ENCODE measurements around the gene GJB2. TPM values are rescaled to one million over a fixed set of nuclear protein-coding genes. Genes with fewer than 3 reads are reported as not detected.
"Not testable (repeated sequence)": the region's sequence is repeated elsewhere in the genome, so short reads cannot be mapped to it uniquely, and the experiment has no call there.

GJB2 gene
- total RNA-seq, 1 experiment from 2014 or later = not detected

DNA sequence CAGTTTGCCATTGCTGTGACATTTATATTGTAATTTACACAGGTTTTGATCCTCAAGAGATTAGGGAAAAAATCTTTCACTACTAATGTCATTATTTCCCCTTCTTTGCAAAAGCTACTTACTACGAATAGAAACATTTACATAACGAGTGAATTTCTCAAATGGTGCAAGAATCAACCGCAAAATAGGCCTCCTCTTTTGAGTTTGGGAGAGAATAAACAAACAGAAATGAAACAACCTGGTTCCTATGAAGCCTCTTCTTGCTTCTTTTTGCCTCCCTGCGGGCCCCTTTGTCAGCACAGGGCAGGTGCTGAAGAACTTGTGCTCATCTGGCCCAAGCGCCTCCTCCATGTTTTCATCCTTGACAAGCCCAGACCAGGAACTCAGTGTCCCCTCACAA is 21.8 kb downstream of the GJB2 start:
- Histone ChIP-seq H3K4me1 (replicated peaks) (peaks cover 9% of the 10 kb centered on the region), H3K4me3 (no peak overlapping the region)

DNA sequence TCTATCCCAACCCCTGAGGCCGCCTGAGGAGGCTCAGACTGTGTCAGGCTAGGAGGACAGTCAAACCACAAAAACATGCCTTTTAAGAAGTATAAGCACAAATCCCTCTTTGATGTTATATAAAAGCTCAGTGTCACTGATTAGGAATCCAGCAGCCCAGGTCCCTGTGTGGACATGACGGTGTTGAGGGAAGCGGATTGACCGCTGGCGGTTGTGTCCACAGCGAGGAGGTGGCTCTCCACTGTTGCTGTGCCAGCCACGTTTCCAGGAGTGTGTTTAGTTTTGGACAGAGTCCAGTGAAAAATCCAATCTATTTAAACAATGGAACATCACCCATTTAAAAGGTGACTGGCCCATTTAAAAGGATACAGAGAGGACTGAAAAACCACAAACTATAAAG is 24.3 kb downstream of the GJB2 start:
- Histone ChIP-seq H3K4me3 (no peak overlapping the region), H3K27ac (no peak overlapping the region), H3K27me3 (replicated peaks) (no peaks in the 10 kb centered on the region), H3K36me3 (no peaks in the 10 kb centered on the region), H3K9me3 (replicated peaks) (no peaks in the 10 kb centered on the region; the same call in 1 of the 2 replicates), H3K4me1 (replicated peaks) (0 out of 2 replicates have a peak, but pooled peaks cover 2% of the 10 kb centered on the region)
- no peak for DNase-seq (ENCODE audit: low read depth in 1 of 2, low spot score in 2 of 2)

More for the DNA sequence above, 21.8 kb downstream of the GJB2 start:
- H3K27ac ChIP-seq = no peak overlapping the region
- no peaks in the 10 kb centered on the region for H3K27me3 ChIP-seq (replicated peaks)
- no peaks in the 10 kb centered on the region for H3K36me3 ChIP-seq
- no peak for DNase-seq (ENCODE audit: low read depth in 1 of 2, low spot score in 2 of 2)
- H3K9me3 ChIP-seq (replicated peaks) = no peaks in the 10 kb centered on the region

DNA sequence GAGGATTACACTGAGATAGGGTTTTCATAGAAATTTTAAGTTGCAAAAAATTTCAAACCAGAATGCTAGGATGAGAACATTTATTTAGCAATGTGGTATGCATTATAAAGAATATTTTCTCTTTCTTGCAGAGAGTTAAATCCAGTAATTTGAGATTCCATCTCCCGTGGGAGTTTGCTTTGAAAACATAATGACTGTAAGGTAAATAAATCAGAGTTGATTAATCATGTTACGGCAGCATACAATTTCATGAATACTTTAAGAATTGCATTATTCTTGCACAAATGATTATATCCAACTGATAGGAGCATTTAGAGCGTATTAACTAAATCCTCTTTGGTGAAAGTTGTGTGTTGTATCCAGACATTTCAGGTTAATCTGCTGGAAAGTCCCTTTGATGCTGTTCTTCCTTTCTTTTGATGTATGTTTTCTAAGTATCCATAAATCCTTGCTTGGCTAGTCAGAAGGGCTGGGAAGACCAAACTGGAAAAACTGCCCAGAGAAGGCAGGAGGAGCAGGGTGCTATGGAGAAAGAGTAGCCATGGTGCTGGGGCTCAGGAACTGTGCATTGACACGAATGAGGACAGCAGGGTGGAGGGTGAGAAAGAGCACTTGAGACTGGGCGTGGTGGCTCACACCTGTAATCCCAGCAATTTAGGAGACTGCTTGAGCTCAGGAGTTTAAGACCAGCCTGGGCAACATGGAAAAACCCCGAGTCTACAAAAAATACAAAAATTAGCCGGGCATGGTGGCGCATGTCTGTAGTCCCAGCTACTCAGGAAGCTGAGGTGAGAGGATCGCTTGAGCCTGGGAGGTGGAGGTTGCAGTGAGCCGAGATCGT is 27.1 kb downstream of the GJB2 start:
- peaks cover 9% of the 10 kb centered on the region for H3K4me1 ChIP-seq (replicated peaks)
- peaks cover 16% of the 10 kb centered on the region for H3K27me3 ChIP-seq (replicated peaks)
- H3K27ac ChIP-seq = no peak overlapping the region
- H3K4me3 ChIP-seq = no peak overlapping the region
- no peaks in the 10 kb centered on the region for H3K36me3 ChIP-seq
- H3K9me3 ChIP-seq (replicated peaks) = no peaks in the 10 kb centered on the region; the same call in 1 of the 2 replicates
- DNase-seq (ENCODE audit: low read depth in 1 of 2, low spot score in 2 of 2) = no peak

DNA sequence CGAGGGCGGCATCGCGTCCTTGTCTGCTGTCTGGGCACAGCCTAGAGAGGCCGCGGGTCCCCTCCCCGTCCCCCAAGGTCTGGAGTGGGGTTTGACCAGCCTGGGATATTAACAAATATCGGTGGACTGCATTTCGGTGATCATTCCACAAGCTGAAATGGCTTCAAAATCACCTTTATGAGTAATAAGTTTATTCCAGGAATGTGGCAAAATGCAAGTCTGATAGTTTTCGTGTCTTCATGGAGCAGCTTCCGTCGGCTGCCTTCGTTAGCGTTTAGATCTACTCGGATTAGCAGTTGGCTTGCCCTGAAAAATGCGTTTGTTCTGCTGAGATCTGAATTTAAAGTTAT is 30.8 kb downstream of the GJB2 start:
- peaks cover 20% of the 10 kb centered on the region for H3K4me1 ChIP-seq (replicated peaks)
- no peak overlapping the region for H3K27ac ChIP-seq
- H3K4me3 ChIP-seq = no peak overlapping the region
- peaks cover 39% of the 10 kb centered on the region for H3K27me3 ChIP-seq (replicated peaks)
- no peaks in the 10 kb centered on the region; the same call in 1 of the 2 replicates for H3K9me3 ChIP-seq (replicated peaks)
- no peaks in the 10 kb centered on the region for H3K36me3 ChIP-seq
- no peak for DNase-seq (ENCODE audit: low read depth in 1 of 2, low spot score in 2 of 2)

DNA sequence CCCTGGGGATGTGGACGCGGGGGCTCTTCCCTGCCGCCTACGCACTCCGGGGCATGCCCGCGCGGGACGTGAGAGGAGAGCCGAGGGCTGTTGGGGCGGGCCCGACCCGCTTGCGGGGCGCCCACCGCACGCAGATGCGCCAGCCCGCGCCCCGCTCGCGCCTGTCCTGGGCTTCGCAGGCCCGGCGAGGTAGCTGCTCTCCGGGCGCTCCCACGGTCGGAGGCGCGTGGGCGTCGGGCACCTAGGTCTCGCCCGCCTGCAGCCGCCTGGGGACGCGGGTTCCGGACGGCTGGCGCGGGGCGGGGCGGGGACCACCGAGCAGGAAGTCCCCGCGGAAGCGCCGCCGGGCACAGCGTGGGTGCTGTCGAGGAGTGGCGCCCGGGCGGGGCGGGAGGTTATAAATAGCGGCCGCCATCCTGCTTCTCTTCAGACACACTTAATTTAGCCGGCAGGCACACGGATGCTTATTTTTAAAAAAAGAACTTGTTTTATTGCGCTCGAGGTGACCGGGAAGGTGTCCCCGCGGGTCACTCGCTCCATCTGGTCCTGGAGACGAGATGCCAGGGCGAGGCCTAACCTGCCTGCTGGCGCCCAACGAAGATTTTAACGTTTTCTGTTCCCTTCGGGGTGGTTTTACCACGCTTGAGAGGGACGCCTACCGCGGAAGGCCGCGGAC is 31.3 kb downstream of the GJB2 start:
- H3K36me3 ChIP-seq = no peaks in the 10 kb centered on the region

DNA sequence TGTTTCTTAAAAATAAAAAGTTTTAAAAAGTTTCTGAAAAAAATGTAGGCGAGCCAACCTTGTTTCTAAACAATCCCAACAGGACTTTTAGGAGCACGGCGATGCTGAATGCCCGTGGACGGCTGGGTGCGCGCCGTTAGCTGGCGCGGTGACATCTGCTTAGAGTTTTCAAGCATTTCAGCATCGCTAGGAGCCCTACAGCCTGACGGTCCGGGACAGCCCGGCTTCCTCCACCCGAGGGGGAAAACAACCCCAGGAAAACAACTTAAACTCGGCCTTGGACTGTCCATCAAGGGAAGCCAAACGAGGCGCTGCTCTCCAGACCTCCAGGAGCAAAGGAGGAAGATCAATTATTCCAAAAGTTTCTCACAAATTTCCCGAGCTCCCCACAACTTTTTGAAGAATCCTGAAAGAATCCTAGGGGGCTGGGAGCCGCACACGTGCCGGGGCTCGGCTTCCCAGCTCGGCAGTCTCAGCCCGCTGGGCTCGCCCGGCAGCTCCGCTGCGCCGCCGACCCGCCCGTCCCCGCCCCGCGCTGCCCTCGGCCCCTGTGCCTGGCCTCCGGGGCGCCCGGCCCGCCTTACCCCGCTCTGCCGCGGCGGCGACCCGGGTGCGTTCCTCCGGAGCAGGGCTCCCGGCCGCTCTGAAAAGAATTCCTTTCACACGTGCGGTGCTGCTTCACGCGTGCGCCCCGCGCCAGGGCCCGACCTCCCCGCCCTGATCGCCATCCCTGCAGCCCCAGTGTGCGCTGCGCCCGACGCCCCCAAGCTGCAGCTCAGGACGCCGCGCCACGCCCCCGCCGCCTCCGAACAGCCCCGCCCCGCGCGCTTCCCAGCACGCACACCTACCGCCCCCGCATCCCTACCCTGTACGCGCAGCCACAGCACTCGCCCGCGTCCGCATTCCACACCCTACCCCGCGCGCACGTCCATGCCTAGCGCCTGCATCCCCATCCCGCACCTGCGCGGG is 32.1 kb downstream of the GJB2 start, which contains the start of gene GJA3:
TSS of gene GJA3 (minus strand) at position 747 of the 969 bp plus-strand sequence. CDS start 17,764 bp downstream, outside the sequence.
- Histone ChIP-seq H3K4me1 (replicated peaks) (peaks cover 20% of the 10 kb centered on the region), H3K9me3 (replicated peaks) (no peaks in the 10 kb centered on the region; the same call in 1 of the 2 replicates), H3K27me3 (replicated peaks) (peaks cover 39% of the 10 kb centered on the region), H3K4me3 (peak within 1 kb of the TSS; percentile 31), H3K27ac (no peak within 1 kb of the TSS), H3K36me3 (no peaks in the 10 kb centered on the region)
- DNase-seq (ENCODE audit: low read depth in 1 of 2, low spot score in 2 of 2) = peak in 1 of 2 experiments; percentile 6

More for the DNA sequence above, 31.3 kb downstream of the GJB2 start:
- DNase-seq (ENCODE audit: low read depth in 1 of 2, low spot score in 2 of 2) = no peak
- Histone ChIP-seq H3K4me3 (no peak overlapping the region), H3K27me3 (replicated peaks) (peaks cover 39% of the 10 kb centered on the region), H3K27ac (no peak overlapping the region), H3K9me3 (replicated peaks) (no peaks in the 10 kb centered on the region; the same call in 1 of the 2 replicates), H3K4me1 (replicated peaks) (peaks cover 20% of the 10 kb centered on the region)

DNA sequence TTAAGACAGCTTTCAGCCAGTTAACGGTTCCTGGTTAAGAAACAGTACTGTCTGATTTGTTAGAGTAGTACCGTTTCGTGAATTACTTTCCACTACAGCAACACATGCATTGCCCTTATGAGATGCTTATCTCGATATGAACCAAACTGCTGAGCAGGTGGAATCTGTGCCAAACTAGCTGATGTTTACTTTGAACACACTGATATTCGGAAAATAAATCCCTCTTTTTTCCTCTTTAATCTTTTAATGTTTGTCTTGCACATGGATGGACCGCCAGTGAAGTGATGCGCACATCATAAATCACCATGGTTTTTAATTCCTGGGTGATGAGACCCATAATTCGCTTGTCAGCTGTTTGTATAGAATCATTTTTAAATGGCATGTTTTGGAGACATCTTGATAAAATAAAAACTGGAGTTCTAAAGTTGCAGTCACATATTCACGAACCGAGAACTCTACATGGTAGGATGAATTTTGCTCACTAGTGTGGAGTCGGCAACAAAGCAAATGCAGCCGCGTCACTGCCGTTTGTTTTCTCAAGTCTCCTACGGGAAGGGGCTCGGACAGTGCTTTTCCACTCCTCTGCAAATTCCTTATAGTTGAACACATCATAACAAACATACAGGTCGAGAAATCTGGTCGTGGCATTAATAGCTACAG is 33.0 kb downstream of the GJB2 start:
- no peak overlapping the region for H3K27ac ChIP-seq
- H3K36me3 ChIP-seq = no peaks in the 10 kb centered on the region
- no peaks in the 10 kb centered on the region; the same call in 1 of the 2 replicates for H3K9me3 ChIP-seq (replicated peaks)
- H3K4me1 ChIP-seq (replicated peaks) = peaks cover 20% of the 10 kb centered on the region
- DNase-seq (ENCODE audit: low read depth in 1 of 2, low spot score in 2 of 2) = peak in 1 of 2 experiments; percentile 27
- no peak overlapping the region for H3K4me3 ChIP-seq
- H3K27me3 ChIP-seq (replicated peaks) = peaks cover 39% of the 10 kb centered on the region

DNA sequence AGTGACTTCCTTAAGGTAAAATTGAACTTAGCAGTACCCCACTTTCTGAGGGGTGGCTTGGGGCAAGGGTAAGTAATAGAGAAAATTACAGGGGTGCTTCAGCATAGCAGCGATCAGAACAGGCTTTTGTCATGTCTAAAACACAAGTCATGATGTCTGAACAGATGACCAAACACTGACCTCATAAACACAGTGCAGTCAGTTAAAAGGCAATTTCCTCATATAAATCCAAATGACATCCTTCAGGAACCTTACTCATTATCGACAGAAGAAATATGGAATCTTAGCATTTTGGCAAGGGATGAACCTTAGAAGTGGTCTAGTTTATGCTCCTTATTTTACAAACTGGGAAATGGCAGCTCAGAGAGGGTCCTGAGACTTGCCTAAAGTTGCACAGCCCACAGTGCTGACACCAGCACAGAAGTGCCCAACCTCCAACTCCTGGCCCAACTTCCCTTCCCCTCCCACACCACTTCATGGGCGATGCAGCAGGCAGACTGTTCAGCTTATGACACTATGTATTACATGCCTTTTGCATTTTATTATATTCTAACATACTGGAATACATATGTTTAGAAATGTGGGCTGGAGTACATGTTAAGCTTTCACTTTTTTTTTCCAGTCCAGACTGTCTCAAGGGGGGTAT is 35.5 kb downstream of the GJB2 start:
- Histone ChIP-seq H3K27ac (no peak overlapping the region), H3K4me3 (no peak overlapping the region), H3K36me3 (no peaks in the 10 kb centered on the region), H3K9me3 (replicated peaks) (no peaks in the 10 kb centered on the region), H3K27me3 (replicated peaks) (peaks cover 39% of the 10 kb centered on the region), H3K4me1 (replicated peaks) (peaks cover 17% of the 10 kb centered on the region)
- DNase-seq (ENCODE audit: low read depth in 1 of 2, low spot score in 2 of 2) = no peak

DNA sequence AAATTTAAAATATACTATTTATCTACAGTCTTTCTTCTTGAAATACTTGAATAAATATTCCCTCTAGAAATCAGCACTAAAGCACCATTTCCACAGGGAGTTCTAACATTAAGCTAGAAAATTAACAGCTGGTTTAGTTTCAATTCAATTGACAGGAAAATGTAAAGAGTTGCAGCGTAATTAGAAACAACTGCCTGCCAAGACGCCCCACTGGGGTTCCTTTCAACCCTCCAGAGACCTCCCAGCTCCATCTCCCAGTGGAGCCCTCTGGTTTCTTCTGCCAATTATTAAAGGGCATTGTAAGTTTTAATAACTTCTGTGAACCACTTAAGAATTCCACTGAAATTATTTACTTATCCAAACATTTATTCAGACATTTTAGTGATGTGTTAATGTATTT is 36.0 kb downstream of the GJB2 start:
- Histone ChIP-seq H3K27me3 (replicated peaks) (peaks cover 33% of the 10 kb centered on the region), H3K4me3 (no peak overlapping the region), H3K4me1 (replicated peaks) (peaks cover 17% of the 10 kb centered on the region), H3K27ac (no peak overlapping the region), H3K9me3 (replicated peaks) (no peaks in the 10 kb centered on the region), H3K36me3 (no peaks in the 10 kb centered on the region)
- no peak for DNase-seq (ENCODE audit: low read depth in 1 of 2, low spot score in 2 of 2)

DNA sequence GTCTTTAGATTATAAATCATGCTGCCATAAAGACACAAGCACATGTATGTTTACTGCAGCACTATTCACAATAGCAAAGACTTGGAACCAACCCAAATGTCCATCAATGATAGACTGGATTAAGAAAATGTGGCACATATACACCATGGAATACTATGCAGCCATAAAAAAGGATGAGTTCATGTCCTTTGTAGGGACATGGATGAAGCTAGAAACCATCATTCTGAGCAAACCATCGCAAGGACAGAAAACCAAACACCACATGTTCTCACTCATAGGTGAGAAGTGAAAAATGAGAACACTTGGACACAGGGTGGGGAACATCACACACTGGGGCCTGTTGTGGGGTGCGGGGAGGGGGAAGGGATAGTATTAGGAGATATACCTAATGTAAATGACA is 39.4 kb downstream of the GJB2 start:
- DNase-seq (ENCODE audit: low read depth in 1 of 2, low spot score in 2 of 2); H3K4me3 ChIP-seq; H3K4me1 ChIP-seq (replicated peaks); H3K27ac ChIP-seq; H3K9me3 ChIP-seq (replicated peaks); H3K36me3 ChIP-seq; H3K27me3 ChIP-seq (replicated peaks): not testable (repeated sequence)

DNA sequence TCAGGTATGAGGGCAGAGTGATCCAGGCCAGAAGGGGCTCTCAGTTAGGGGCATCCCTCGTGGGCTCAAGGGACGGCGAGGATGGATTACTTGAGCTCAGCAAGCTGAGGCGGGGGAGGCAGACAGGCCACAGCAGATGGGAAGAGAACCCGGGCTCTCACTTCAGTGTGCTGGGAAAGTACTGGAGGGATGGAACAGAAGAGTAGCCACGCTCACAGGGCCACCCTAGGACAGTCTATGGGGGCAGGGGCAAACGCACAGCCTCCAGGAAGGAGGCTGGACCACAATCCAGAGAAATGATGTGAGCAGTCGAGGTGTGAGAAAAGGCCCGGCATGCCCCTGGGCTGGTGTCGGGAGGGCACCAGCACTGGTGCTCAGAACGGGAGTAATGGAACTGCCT is 41.1 kb downstream of the GJB2 start:
- H3K36me3 ChIP-seq = no peaks in the 10 kb centered on the region
- H3K9me3 ChIP-seq (replicated peaks) = no peaks in the 10 kb centered on the region
- no peak overlapping the region for H3K4me3 ChIP-seq
- H3K27me3 ChIP-seq (replicated peaks) = no peaks in the 10 kb centered on the region
- H3K4me1 ChIP-seq (replicated peaks) = no peaks in the 10 kb centered on the region
- no peak for DNase-seq (ENCODE audit: low read depth in 1 of 2, low spot score in 2 of 2)
- H3K27ac ChIP-seq = no peak overlapping the region

DNA sequence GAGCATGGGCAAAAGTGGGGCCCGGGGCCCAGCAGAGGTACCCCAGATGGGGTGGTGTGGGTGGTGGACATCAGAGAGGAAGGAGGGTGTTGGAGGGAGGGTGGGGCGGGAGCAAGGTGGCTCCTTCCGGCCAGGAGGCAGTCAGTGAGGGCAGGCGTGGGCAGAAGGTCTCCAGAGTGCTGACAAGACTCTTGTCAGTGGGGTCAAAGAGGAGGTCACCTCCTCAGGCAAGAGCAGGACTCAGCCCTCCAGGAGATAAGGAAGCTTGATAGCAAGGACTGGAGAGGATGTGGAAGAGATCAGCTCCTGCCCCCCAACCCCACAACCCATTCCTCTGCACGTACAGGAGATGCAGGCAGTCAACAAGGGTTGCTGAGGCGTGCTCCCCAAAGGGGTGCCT is 41.7 kb downstream of the GJB2 start:
- H3K9me3 ChIP-seq (replicated peaks) = no peaks in the 10 kb centered on the region
- H3K4me3 ChIP-seq = no peak overlapping the region
- H3K27me3 ChIP-seq (replicated peaks) = no peaks in the 10 kb centered on the region
- H3K27ac ChIP-seq = no peak overlapping the region
- no peaks in the 10 kb centered on the region for H3K36me3 ChIP-seq
- DNase-seq (ENCODE audit: low read depth in 1 of 2, low spot score in 2 of 2) = no peak
- no peaks in the 10 kb centered on the region for H3K4me1 ChIP-seq (replicated peaks)

All from SJSA1 (cell line).